ENCODE results near the gene HELZ2. TPM values are rescaled to one million over a fixed set of nuclear protein-coding genes. Genes with fewer than 3 reads are reported as not detected.

The HELZ2 gene
- total RNA-seq, 1 experiment from 2014 or later: 27.9 TPM

DNA sequence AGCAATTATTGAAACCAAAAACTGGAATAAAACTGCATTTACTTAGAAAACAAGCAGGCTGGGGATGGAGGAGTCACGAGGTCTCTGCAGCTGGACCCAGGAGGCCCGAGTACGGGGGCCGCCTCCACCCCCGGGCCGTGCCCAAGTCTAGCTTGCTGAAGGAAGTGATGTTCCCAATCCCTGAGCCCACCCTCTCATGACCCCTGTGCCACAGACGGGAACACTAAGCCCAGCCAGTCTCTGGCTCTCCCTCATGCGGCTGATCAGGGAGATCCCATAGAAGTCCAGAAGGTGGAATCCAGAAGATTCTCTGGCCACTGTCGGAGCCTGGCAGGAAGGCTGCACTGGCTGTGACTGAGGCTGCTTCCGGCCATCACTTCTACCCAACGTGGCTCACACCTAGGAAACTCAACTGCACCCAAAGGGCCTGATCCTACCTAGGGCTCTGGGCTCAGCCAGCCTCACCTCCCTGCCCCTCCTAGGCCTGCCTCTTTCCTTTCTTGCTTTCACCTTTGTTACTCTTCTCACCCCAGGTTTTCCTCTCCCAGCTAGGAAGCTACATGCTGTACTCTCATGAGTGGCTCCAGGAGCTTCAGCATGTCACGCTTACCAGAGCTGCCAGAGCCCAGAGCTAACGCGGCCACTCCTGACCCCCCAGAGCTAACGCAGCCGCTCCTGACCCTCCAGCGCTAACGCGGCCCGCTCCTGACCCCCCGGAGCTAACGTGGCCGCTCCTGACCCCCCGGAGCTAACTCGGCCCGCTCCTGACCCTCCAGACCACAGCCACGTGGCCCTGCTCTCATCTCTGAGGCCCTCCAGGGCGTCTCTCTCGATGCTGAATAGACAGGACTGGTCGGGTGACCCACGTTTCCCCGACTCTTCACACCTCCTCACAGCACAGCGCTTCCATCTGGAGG lies 24.7 kb upstream of the HELZ2 start:
- no peak overlapping the region for H3K18ac ChIP-seq (ENCODE audit: insufficient read length, low read depth, low read length)
- no peaks in the 10 kb centered on the region for H3K23me2 ChIP-seq (ENCODE audit: insufficient read length, low read depth, low read length, poor library complexity, severe bottlenecking)
- H3K79me2 ChIP-seq (ENCODE audit: insufficient read depth, low read length): no peaks in the 10 kb centered on the region
- no peak overlapping the region for H2BK5ac ChIP-seq (ENCODE audit: insufficient read length, low read length)
- no peak for DNase-seq
- H4K8ac ChIP-seq (replicated peaks; ENCODE audit: insufficient read length, low read depth, low read length): no peak overlapping the region
- no peak overlapping the region for H4K5ac ChIP-seq (ENCODE audit: insufficient read length, low read depth, low read length)
- no CpG with 5 or more reads among the region's 33 CpGs for WGBS (ENCODE audit: extremely low coverage, insufficient read length, low lambda C conversion rate)
- H3K4me3 Mint-ChIP-seq: no peak overlapping the region
- no peaks in the 10 kb centered on the region for H4K20me1 ChIP-seq (ENCODE audit: control insufficient read depth, insufficient read depth, insufficient read length)
- no peak overlapping the region for H2BK20ac ChIP-seq (ENCODE audit: low read depth, low read length, poor library complexity, severe bottlenecking)
- peak overlapping the region in 2 of 3 experiments; percentile 45 to 76; a peak in 4 of 7 replicates for H3K27ac Mint-ChIP-seq
- H3K4me1 Mint-ChIP-seq: no peaks in the 10 kb centered on the region
- no peak overlapping the region for H3K4ac ChIP-seq (ENCODE audit: low read depth, low read length)
- H4K91ac ChIP-seq (ENCODE audit: insufficient read length, low read depth, low read length): no peak overlapping the region
- H3K23ac ChIP-seq (ENCODE audit: insufficient read length, low read depth, low read length): no peak overlapping the region
- TF ChIP-seq, protein P1, sequence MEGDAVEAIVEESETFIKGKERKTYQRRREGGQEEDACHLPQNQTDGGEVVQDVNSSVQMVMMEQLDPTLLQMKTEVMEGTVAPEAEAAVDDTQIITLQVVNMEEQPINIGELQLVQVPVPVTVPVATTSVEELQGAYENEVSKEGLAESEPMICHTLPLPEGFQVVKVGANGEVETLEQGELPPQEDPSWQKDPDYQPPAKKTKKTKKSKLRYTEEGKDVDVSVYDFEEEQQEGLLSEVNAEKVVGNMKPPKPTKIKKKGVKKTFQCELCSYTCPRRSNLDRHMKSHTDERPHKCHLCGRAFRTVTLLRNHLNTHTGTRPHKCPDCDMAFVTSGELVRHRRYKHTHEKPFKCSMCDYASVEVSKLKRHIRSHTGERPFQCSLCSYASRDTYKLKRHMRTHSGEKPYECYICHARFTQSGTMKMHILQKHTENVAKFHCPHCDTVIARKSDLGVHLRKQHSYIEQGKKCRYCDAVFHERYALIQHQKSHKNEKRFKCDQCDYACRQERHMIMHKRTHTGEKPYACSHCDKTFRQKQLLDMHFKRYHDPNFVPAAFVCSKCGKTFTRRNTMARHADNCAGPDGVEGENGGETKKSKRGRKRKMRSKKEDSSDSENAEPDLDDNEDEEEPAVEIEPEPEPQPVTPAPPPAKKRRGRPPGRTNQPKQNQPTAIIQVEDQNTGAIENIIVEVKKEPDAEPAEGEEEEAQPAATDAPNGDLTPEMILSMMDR (conservative IDR thresholded peaks at IDR 0.05): no peak
- H2BK120ac ChIP-seq (ENCODE audit: low read depth, low read length, poor library complexity, severe bottlenecking): no peak overlapping the region
- H3K36me3 Mint-ChIP-seq (ENCODE audit: insufficient read depth in 1 of 3, low read depth in 3 of 3): peaks cover 15 to 38% (median 37%) of the 10 kb centered on the region in 3 experiments; a peak in 6 of 7 replicates
- H2BK15ac ChIP-seq (ENCODE audit: low read depth, low read length): no peak overlapping the region
- H3T11ph ChIP-seq (ENCODE audit: low read length): no peak overlapping the region
- no peak overlapping the region for H2AK5ac ChIP-seq (ENCODE audit: insufficient read length, low read length)
- H3K27ac ChIP-seq (ENCODE audit: insufficient read length, low read depth, low read length): no peak overlapping the region
- H3K27me3 ChIP-seq (ENCODE audit: insufficient read depth, low read length): no peaks in the 10 kb centered on the region
- no peaks in the 10 kb centered on the region for H3K79me1 ChIP-seq (ENCODE audit: insufficient read depth, low read depth, low read length, poor library complexity, severe bottlenecking)
- no peak overlapping the region for H3K56ac ChIP-seq (ENCODE audit: insufficient read length, low read depth, low read length)
- H3K9me3 Mint-ChIP-seq: no peaks in the 10 kb centered on the region
- no peak overlapping the region for H2AFZ ChIP-seq (ENCODE audit: low read length)
- H2BK12ac ChIP-seq (ENCODE audit: insufficient read length, low read depth, low read length): no peak overlapping the region
- H3K9ac ChIP-seq (ENCODE audit: extremely low read depth, insufficient read length, low read length): no peak overlapping the region
- H3K4me2 ChIP-seq (ENCODE audit: insufficient read depth, insufficient read length, low read length): no peak overlapping the region
- H3K14ac ChIP-seq (ENCODE audit: insufficient read depth, low read length): no peak overlapping the region
- H3K4me1 ChIP-seq (ENCODE audit: insufficient read depth, low read length): no peaks in the 10 kb centered on the region
- no peaks in the 10 kb centered on the region for H3K9me3 ChIP-seq (ENCODE audit: control insufficient read depth, low read depth, low read length)
- no peaks in the 10 kb centered on the region for H3K27me3 Mint-ChIP-seq (ENCODE audit: low read depth)
